Liver (tissue), 9 donors: Measurements from ENCODE around the gene HNF4A. TPM values are rescaled to one million over a fixed set of nuclear protein-coding genes. Genes with fewer than 3 reads are reported as not detected.

Experiments
- DNase-seq: peaks from one replicate; pipeline ENCODE4 v3.0.0-alpha.2; 2017; ENCODE audit warnings: low spot score
- H3K27ac ChIP-seq, 2 donors: one replicate each; pipeline ENCODE4 v1.7.0; 2013; ENCODE audit warnings: inconsistent platforms in 2 of 2, low read length in 2 of 2, control low read depth in 1 of 2, low read depth in 1 of 2, mild to moderate bottlenecking in 1 of 2
- H3K27me3 ChIP-seq, 4 donors: one replicate each; pipeline versions ENCODE4 v1.6.1 to v1.7.0; 2013; ENCODE audit warnings: low read length in 3 of 4, inconsistent platforms in 1 of 4, mild to moderate bottlenecking in 1 of 4, moderate library complexity in 1 of 4; ENCODE audit not compliant: control insufficient read depth in 4 of 4, insufficient read depth in 4 of 4
- H3K36me3 ChIP-seq, 4 donors: one replicate each; pipeline versions ENCODE4 v1.6.1 to v1.7.0; 2013; ENCODE audit warnings: low read length in 3 of 4, mild to moderate bottlenecking in 3 of 4, low read depth in 1 of 4, moderate library complexity in 1 of 4; ENCODE audit not compliant: control insufficient read depth in 4 of 4, insufficient read depth in 3 of 4
- H3K4me1 ChIP-seq, 4 donors: one replicate each; pipeline versions ENCODE4 v1.6.1 to v1.7.0; 2013; ENCODE audit warnings: low read length in 3 of 4, mild to moderate bottlenecking in 3 of 4, moderate library complexity in 1 of 4; ENCODE audit not compliant: control insufficient read depth in 4 of 4, insufficient read depth in 4 of 4
- H3K4me3 ChIP-seq, 3 donors: one replicate each; pipeline versions ENCODE4 v1.6.1 to v1.7.0; 2013; ENCODE audit warnings: low read length in 3 of 3, control low read depth in 1 of 3, low read depth in 1 of 3, mild to moderate bottlenecking in 1 of 3
- H3K9ac ChIP-seq, 2 donors: one replicate each; pipeline ENCODE4 v1.7.0; 2013; ENCODE audit warnings: low read length in 2 of 2, mild to moderate bottlenecking in 2 of 2, moderate library complexity in 2 of 2, control low read depth in 1 of 2, low read depth in 1 of 2
- H3K9me3 ChIP-seq, 4 donors: one replicate each; pipeline versions ENCODE4 v1.6.1 to v1.7.0; 2013; ENCODE audit warnings: low read length in 3 of 4; ENCODE audit not compliant: control insufficient read depth in 4 of 4
- ATF3 ChIP-seq: IDR thresholded peaks from 2 replicates; pipeline ENCODE4 v1.6.1; 2016; ENCODE audit warnings: antibody characterized with exemption
- EGR1 ChIP-seq, 2 donors: IDR thresholded peaks; 2 replicates each; pipeline ENCODE4 v1.6.1; 2016 to 2018; ENCODE audit warnings: antibody characterized with exemption in 2 of 2, low read depth in 2 of 2
- FOXA1 ChIP-seq: IDR thresholded peaks from 2 replicates; pipeline ENCODE4 v1.6.1; 2016; ENCODE audit warnings: antibody characterized with exemption
- FOXA2 ChIP-seq: IDR thresholded peaks from 2 replicates; pipeline ENCODE4 v1.6.1; 2016; ENCODE audit warnings: antibody characterized with exemption
- GABPA ChIP-seq, 2 donors: IDR thresholded peaks in 1 of 2; conservative IDR thresholded peaks in 1 of 2; 2 replicates each; pipeline ENCODE4 v1.6.1; 2016; ENCODE audit warnings: antibody characterized with exemption in 2 of 2, mild to moderate bottlenecking in 1 of 2, moderate library complexity in 1 of 2
- HNF4A ChIP-seq, 2 donors: conservative IDR thresholded peaks; 2 replicates each; pipeline ENCODE4 v1.6.1; 2016; ENCODE audit warnings: antibody characterized with exemption in 2 of 2, mild to moderate bottlenecking in 2 of 2
- HNF4G ChIP-seq: IDR thresholded peaks from 2 replicates; pipeline ENCODE4 v1.6.1; 2016; ENCODE audit warnings: antibody characterized with exemption
- JUND ChIP-seq, 2 donors: IDR thresholded peaks; 2 replicates each; pipeline ENCODE4 v1.6.1; 2016; ENCODE audit warnings: antibody characterized with exemption in 2 of 2
- MAX ChIP-seq: IDR thresholded peaks from 2 replicates; pipeline ENCODE4 v1.6.1; 2016; ENCODE audit warnings: antibody characterized with exemption
- NR2F2 ChIP-seq: IDR thresholded peaks from 2 replicates; pipeline ENCODE4 v1.6.1; 2016; ENCODE audit warnings: antibody characterized with exemption
- RAD21 ChIP-seq, 2 donors: IDR thresholded peaks; 2 replicates each; pipeline ENCODE4 v1.6.1; 2016; ENCODE audit warnings: antibody characterized with exemption in 2 of 2, mild to moderate bottlenecking in 2 of 2
- REST ChIP-seq: IDR thresholded peaks from 2 replicates; pipeline ENCODE4 v1.6.1; 2016; ENCODE audit warnings: antibody characterized with exemption, mild to moderate bottlenecking
- RXRA ChIP-seq, 2 donors: IDR thresholded peaks; 2 replicates each; pipeline ENCODE4 v1.6.1; 2017 to 2018; ENCODE audit warnings: antibody characterized with exemption in 2 of 2, mild to moderate bottlenecking in 1 of 2
- SP1 ChIP-seq: IDR thresholded peaks from 2 replicates; pipeline ENCODE4 v1.6.1; 2018; ENCODE audit warnings: antibody characterized with exemption, mild to moderate bottlenecking
- TAF1 ChIP-seq: conservative IDR thresholded peaks from 2 replicates; pipeline ENCODE4 v1.6.1; 2016; ENCODE audit warnings: antibody characterized with exemption, mild to moderate bottlenecking
- YY1 ChIP-seq: IDR thresholded peaks from 2 replicates; pipeline ENCODE4 v1.6.1; 2016; ENCODE audit warnings: antibody characterized with exemption, mild to moderate bottlenecking
- ZBTB33 ChIP-seq: IDR thresholded peaks from 2 replicates; pipeline ENCODE4 v1.6.1; 2016; ENCODE audit warnings: antibody characterized with exemption
- WGBS: extraction: QIAGEN DNeasy Blood & Tissue Kit; methylation state at CpG from one replicate; pipeline ENCODE4 v1.1.7; 2013; 5-methylcytosine and 5-hydroxymethylcytosine counted together
- polyA plus RNA-seq, 2 donors: library from polyadenylated mRNA; stranded (reverse) in 1 of 2; unstranded in 1 of 2; fragments of 200-250 nt in 1 of 2; fragments of >200 nt in 1 of 2; fragmentation: Nextera tagmentation in 1 of 2; extraction: Ambion mirVana in 1 of 2; gene quantifications; one replicate each; pipeline versions ENCODE4 v1.2.1 to v1.2.3, GENCODE V29; 2013 to 2015
- total RNA-seq, 2 donors: library from RNA; depleted of rRNA; stranded (reverse); fragments of >200 nt; gene quantifications; one replicate each; pipeline ENCODE4 v1.2.3, GENCODE V29; 2014
- donor health status: healthy.
- donor health status: healthy.
- donor health status: healthy.
- donor health status: healthy.
- donor health status: healthy.

HNF4A gene
- total and polyA plus RNA-seq, 4 donors = 51.7 to 171 (median 86.0) TPM

DNA sequence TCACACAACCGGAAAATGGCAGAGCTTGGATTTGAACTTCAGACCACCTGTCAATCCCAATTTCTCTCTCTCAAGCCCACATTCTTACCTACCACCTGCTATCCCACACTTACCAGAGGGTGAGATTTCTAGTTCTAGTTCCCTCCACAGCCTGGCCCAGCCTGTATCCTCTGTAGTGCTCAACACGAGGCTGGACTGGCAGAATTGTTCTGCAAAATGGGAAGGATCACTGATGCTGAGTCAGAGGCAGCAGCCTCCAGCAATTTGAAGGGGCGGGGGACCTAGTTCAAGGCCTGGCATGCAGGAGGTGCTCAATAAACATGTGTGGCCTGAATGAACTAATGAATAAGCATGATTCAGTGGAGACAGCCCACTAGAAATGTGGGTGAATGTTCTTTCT is 66.6 kb downstream of the HNF4A start (continued):
- no peak for TF ChIP-seq ZBTB33
- no peak for TF ChIP-seq SP1
- no peak for TF ChIP-seq NR2F2
- TF ChIP-seq RXRA (IDR thresholded peaks at IDR 0.05) = no peak
- no peak for TF ChIP-seq ATF3
- TF ChIP-seq GABPA (IDR thresholded peaks at IDR 0.05 in 1 of 2, conservative IDR thresholded peaks at IDR 0.05 in 1 of 2) = no peak
- no peak for TF ChIP-seq MAX
- no peak for TF ChIP-seq RAD21 (IDR thresholded peaks at IDR 0.05)
- TF ChIP-seq HNF4A (conservative IDR thresholded peaks at IDR 0.05) = no peak
- no peak for TF ChIP-seq HNF4G

DNA sequence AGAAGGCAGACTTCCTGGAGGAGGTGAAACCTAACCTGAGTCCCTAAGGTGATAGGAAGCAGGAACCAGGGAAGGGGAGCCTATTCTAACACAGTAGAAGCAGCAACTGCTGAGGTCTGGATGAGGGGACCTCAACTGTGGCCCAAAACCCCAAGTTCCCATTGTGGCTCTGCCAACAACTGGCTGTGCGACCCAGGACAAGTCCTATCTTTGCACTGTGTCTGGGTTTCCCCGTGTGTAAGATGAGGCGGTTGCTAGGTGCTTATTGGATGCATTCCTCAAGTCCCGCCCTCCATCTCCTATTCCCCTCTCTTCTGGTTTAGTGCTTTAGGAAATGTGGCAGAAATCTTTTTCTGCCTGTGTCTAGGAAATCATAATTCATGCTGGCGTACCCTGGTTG is 68.0 kb downstream of the HNF4A start:
- H3K9me3 ChIP-seq = no peaks in the 10 kb centered on the region
- H3K36me3 ChIP-seq = peaks cover 13 to 71% (median 53%) of the 10 kb centered on the region in 4 donors
- H3K9ac ChIP-seq = no peak overlapping the region
- no peak overlapping the region for H3K27ac ChIP-seq
- no peak overlapping the region for H3K4me3 ChIP-seq
- no peak for DNase-seq
- TF ChIP-seq RXRA (IDR thresholded peaks at IDR 0.05) = no peak
- TF ChIP-seq YY1 = no peak
- WGBS = 77% methylated on average over 5 of the region's 5 CpGs
- no peaks in the 10 kb centered on the region for H3K27me3 ChIP-seq
- H3K4me1 ChIP-seq = peaks cover 6 to 33% (median 16%) of the 10 kb centered on the region in 4 donors

DNA sequence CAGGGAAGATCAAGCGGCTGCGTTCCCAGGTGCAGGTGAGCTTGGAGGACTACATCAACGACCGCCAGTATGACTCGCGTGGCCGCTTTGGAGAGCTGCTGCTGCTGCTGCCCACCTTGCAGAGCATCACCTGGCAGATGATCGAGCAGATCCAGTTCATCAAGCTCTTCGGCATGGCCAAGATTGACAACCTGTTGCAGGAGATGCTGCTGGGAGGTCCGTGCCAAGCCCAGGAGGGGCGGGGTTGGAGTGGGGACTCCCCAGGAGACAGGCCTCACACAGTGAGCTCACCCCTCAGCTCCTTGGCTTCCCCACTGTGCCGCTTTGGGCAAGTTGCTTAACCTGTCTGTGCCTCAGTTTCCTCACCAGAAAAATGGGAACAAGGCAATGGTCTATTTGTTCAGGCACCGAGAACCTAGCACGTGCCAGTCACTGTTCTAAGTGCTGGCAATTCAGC is 68.6 kb downstream of the HNF4A start:
- Histone ChIP-seq H3K9me3 (no peaks in the 10 kb centered on the region), H3K27me3 (no peaks in the 10 kb centered on the region), H3K27ac (no peak overlapping the region), H3K4me3 (no peak overlapping the region), H3K4me1 (peaks cover under 1 to 28% (median 13%) of the 10 kb centered on the region in 4 donors), H3K9ac (no peak overlapping the region), H3K36me3 (peaks cover 15 to 75% (median 56%) of the 10 kb centered on the region in 4 donors)
- TF ChIP-seq ZBTB33 = no peak
- no peak for TF ChIP-seq JUND (IDR thresholded peaks at IDR 0.05)
- TF ChIP-seq RXRA (IDR thresholded peaks at IDR 0.05) = no peak
- no peak for TF ChIP-seq FOXA2
- TF ChIP-seq NR2F2 = no peak
- no peak for TF ChIP-seq HNF4G
- no peak for TF ChIP-seq HNF4A (conservative IDR thresholded peaks at IDR 0.05)
- TF ChIP-seq FOXA1 = no peak
- TF ChIP-seq REST = no peak
- no peak for TF ChIP-seq MAX
- no peak for TF ChIP-seq EGR1 (IDR thresholded peaks at IDR 0.05; ENCODE audit: low read depth in 2 of 2)
- no peak for TF ChIP-seq SP1
- no peak for TF ChIP-seq YY1
- no peak for TF ChIP-seq TAF1
- DNase-seq = no peak
- WGBS = 88% methylated on average over 14 of the region's 14 CpGs
